H1 (cell line): ENCODE measurements around the gene EPHB1. TPM values are rescaled to one million over a fixed set of nuclear protein-coding genes. Genes with fewer than 3 reads are reported as not detected.

Experiments used
- CTCF ChIA-PET: fragments of 300-600 bp; sonication (Branson Sonifier 250); formaldehyde crosslinking; loops from one replicate; lab custom pipeline; 2021; ENCODE audit not compliant: partially characterized antibody; lab: Charles Lee
- POLR2A ChIA-PET: fragments of 300-600 bp; sonication (Branson Sonifier 250); formaldehyde crosslinking; loops from one replicate; lab custom pipeline; 2021; ENCODE audit warnings: inconsistent platforms; ENCODE audit not compliant: partially characterized antibody; lab: Charles Lee
- DNase-seq, 2 experiments: peaks; one replicate each; pipeline versions ENCODE4 v3.0.0 to v3.0.0-alpha.2; 2010 to 2022; ENCODE audit warnings: low spot score in 2 of 2, low read depth in 1 of 2, mixed read lengths in 1 of 2
- FAIRE-seq: peaks from 2 replicates; lab custom pipeline; 2011; peaks lifted over from hg19 to GRCh38; lab: Jason Lieb, UNC
- H2AFZ ChIP-seq: 2 replicates; pipeline ENCODE4 v1.8.1; 2012; ENCODE audit warnings: low read length, inconsistent platforms
- H2AK5ac ChIP-seq: 2 replicates; pipeline ENCODE4 v1.6.1; 2013; ENCODE audit warnings: low read depth, low read length
- H2BK120ac ChIP-seq: replicated peaks from 2 replicates; pipeline ENCODE3; 2013; ENCODE audit warnings: low read depth, low read length, inconsistent platforms
- H2BK12ac ChIP-seq: 2 replicates; pipeline ENCODE4 v1.6.1; 2013; ENCODE audit warnings: low read depth, low read length
- H2BK15ac ChIP-seq: 2 replicates; pipeline ENCODE4 v1.6.1; 2013; ENCODE audit warnings: low read length
- H2BK20ac ChIP-seq: 2 replicates; pipeline ENCODE4 v1.6.1; 2013; ENCODE audit warnings: low read length
- H2BK5ac ChIP-seq: 2 replicates; pipeline ENCODE4 v1.6.1; 2013; ENCODE audit warnings: low read depth, low read length
- H3K14ac ChIP-seq: 2 replicates; pipeline ENCODE4 v1.6.1; 2013; ENCODE audit warnings: inconsistent platforms; ENCODE audit not compliant: insufficient read length
- H3K18ac ChIP-seq: 2 replicates; pipeline ENCODE4 v1.6.1; 2013; ENCODE audit warnings: low read length; ENCODE audit errors: extremely low read depth
- H3K23ac ChIP-seq: 2 replicates; pipeline ENCODE4 v1.6.1; 2013; ENCODE audit warnings: inconsistent platforms; ENCODE audit not compliant: insufficient read length
- H3K23me2 ChIP-seq: 2 replicates; pipeline ENCODE4 v1.6.1; 2013; ENCODE audit warnings: low read depth, low read length
- H3K27ac ChIP-seq: 2 replicates; pipeline ENCODE4 v1.6.1; 2011; ENCODE audit warnings: low read depth, low read length, inconsistent platforms
- H3K27me3 ChIP-seq, 4 experiments: replicated peaks in 1 of 4; 1 replicate in 1 of 4; 2 replicates in 3 of 4; pipeline versions ENCODE4 v1.6.1 to v1.8.1; 2011 to 2013; ENCODE audit warnings: low read length in 3 of 4, mild to moderate bottlenecking in 3 of 4, inconsistent platforms in 2 of 4, mixed read lengths in 2 of 4, moderate library complexity in 1 of 4; ENCODE audit not compliant: control insufficient read depth in 3 of 4, insufficient read depth in 3 of 4; ENCODE audit errors: extremely low read depth in 1 of 4
- H3K36me3 ChIP-seq, 4 experiments: 2 replicates each; pipeline versions ENCODE4 v1.6.1 to v1.8.1; 2011 to 2013; ENCODE audit warnings: mild to moderate bottlenecking in 4 of 4, low read length in 3 of 4, moderate library complexity in 2 of 4, control low read depth in 1 of 4, inconsistent platforms in 1 of 4; ENCODE audit not compliant: insufficient read depth in 4 of 4, control insufficient read depth in 2 of 4
- H3K4ac ChIP-seq: replicated peaks from 2 replicates; pipeline ENCODE3; 2013; ENCODE audit warnings: low read length, low read depth, mixed read lengths, inconsistent platforms; ENCODE audit not compliant: insufficient read length
- H3K4me1 ChIP-seq, 4 experiments: replicated peaks in 1 of 4; 1 replicate in 1 of 4; 2 replicates in 3 of 4; pipeline versions ENCODE4 v1.6.1 to v1.8.1; 2011 to 2013; ENCODE audit warnings: low read length in 3 of 4, inconsistent platforms in 2 of 4, mixed read lengths in 1 of 4; ENCODE audit not compliant: insufficient read depth in 4 of 4, control insufficient read depth in 3 of 4
- H3K4me2 ChIP-seq, 2 experiments: 2 replicates each; pipeline versions ENCODE4 v1.6.1 to v1.8.1; 2011 to 2013; ENCODE audit warnings: low read depth in 2 of 2, low read length in 2 of 2, control low read depth in 1 of 2, inconsistent platforms in 1 of 2, mild to moderate bottlenecking in 1 of 2; ENCODE audit not compliant: insufficient read depth in 1 of 2
- H3K4me3 ChIP-seq, 4 experiments: fragments of 200-600, 300-600 bp in 1 of 4; sonication (generic), shearing (Covaris generic), sonication (Bioruptor Twin) in 1 of 4; 2 replicates each; pipeline versions ENCODE4 v1.5.1 to v1.8.1; 2011 to 2016; ENCODE audit warnings: low read length in 4 of 4, low read depth in 3 of 4, control low read depth in 2 of 4, inconsistent platforms in 2 of 4, mild to moderate bottlenecking in 2 of 4, mixed read lengths in 1 of 4, moderate library complexity in 1 of 4; ENCODE audit not compliant: insufficient read depth in 2 of 4; ENCODE audit errors: extremely low read depth in 1 of 4
- H3K56ac ChIP-seq: replicated peaks from 2 replicates; pipeline ENCODE3; 2013; ENCODE audit warnings: low read depth, mild to moderate bottlenecking, mixed read lengths, low read length, inconsistent platforms; ENCODE audit not compliant: insufficient read length
- H3K79me1 ChIP-seq: 2 replicates; pipeline ENCODE4 v1.6.1; 2013; ENCODE audit warnings: low read depth, low read length, control low read depth
- H3K79me2 ChIP-seq, 2 experiments: 2 replicates each; pipeline versions ENCODE4 v1.6.1 to v1.8.1; 2012 to 2013; ENCODE audit warnings: low read length in 2 of 2, mild to moderate bottlenecking in 2 of 2, inconsistent platforms in 1 of 2; ENCODE audit not compliant: insufficient read depth in 2 of 2, control insufficient read depth in 1 of 2
- H3K9ac ChIP-seq, 4 experiments: replicated peaks in 1 of 4; 1 replicate in 1 of 4; 2 replicates in 3 of 4; pipeline versions ENCODE4 v1.6.1 to v1.8.1; 2011 to 2013; ENCODE audit warnings: low read depth in 3 of 4, low read length in 3 of 4, control low read depth in 2 of 4, mild to moderate bottlenecking in 2 of 4, moderate library complexity in 2 of 4, inconsistent platforms in 1 of 4; ENCODE audit errors: extremely low read depth in 1 of 4
- H3K9me3 ChIP-seq, 2 experiments: 2 replicates each; pipeline versions ENCODE4 v1.6.1 to v1.8.1; 2012 to 2013; ENCODE audit warnings: mild to moderate bottlenecking in 2 of 2, moderate library complexity in 2 of 2, control low read depth in 1 of 2, inconsistent platforms in 1 of 2, low read depth in 1 of 2, low read length in 1 of 2, mixed read lengths in 1 of 2; ENCODE audit not compliant: insufficient read depth in 2 of 2
- H4K20me1 ChIP-seq, 2 experiments: replicated peaks in 1 of 2; 2 replicates each; pipeline versions ENCODE3 to v1.8.1; 2011 to 2013; ENCODE audit warnings: inconsistent platforms in 2 of 2, low read length in 2 of 2, mild to moderate bottlenecking in 1 of 2; ENCODE audit not compliant: insufficient read depth in 2 of 2, control insufficient read depth in 1 of 2
- H4K5ac ChIP-seq: 2 replicates; pipeline ENCODE4 v1.6.1; 2013; ENCODE audit warnings: low read length, low read depth, mixed read lengths, inconsistent platforms; ENCODE audit not compliant: insufficient read length
- H4K8ac ChIP-seq: 2 replicates; pipeline ENCODE4 v1.8.0; 2013; ENCODE audit warnings: mild to moderate bottlenecking, moderate library complexity, low read length, inconsistent platforms; ENCODE audit not compliant: insufficient read depth; ENCODE audit errors: extremely low read depth
- H4K91ac ChIP-seq: replicated peaks from 2 replicates; pipeline ENCODE3; 2013; ENCODE audit warnings: low read length, mixed read lengths, inconsistent platforms; ENCODE audit not compliant: insufficient read length
- BCL11A ChIP-seq, 2 experiments: IDR thresholded peaks; one replicate each; pipeline ENCODE4 v1.6.1; 2011; ENCODE audit warnings: low read depth in 2 of 2, low read length in 2 of 2, mild to moderate bottlenecking in 2 of 2
- CHD1 ChIP-seq: IDR thresholded peaks from 2 replicates; pipeline ENCODE4 v1.6.1; 2012; ENCODE audit warnings: low read depth, low read length, improper control_type of control experiment
- GABPA ChIP-seq: IDR thresholded peaks from 2 replicates; pipeline ENCODE4 v1.6.1; 2011; ENCODE audit warnings: mild to moderate bottlenecking, low read length, moderate library complexity, borderline replicate concordance; ENCODE audit not compliant: insufficient read depth
- JUND ChIP-seq: IDR thresholded peaks from 2 replicates; pipeline ENCODE4 v1.6.1; 2011; ENCODE audit warnings: mild to moderate bottlenecking, improper control_type of control experiment, low read length
- KDM5A ChIP-seq: fragments of 200-600 bp; IDR thresholded peaks from 2 replicates; pipeline ENCODE4 v1.7.1; 2012; ENCODE audit warnings: mild to moderate bottlenecking, low read length, inconsistent platforms, mixed read lengths
- NRF1 ChIP-seq: IDR thresholded peaks from 2 replicates; pipeline ENCODE4 v1.6.1; 2011; ENCODE audit warnings: mild to moderate bottlenecking, low read depth, low read length, improper control_type of control experiment
- SIN3A ChIP-seq, 2 experiments: IDR thresholded peaks in 1 of 2; conservative IDR thresholded peaks in 1 of 2; 2 replicates each; pipeline ENCODE4 v1.6.1; 2011 to 2012; ENCODE audit warnings: low read length in 2 of 2, improper control_type of control experiment in 1 of 2, low read depth in 1 of 2, mild to moderate bottlenecking in 1 of 2
- SIRT6 ChIP-seq: IDR thresholded peaks from one replicate; pipeline ENCODE4 v1.7.1; 2012; ENCODE audit warnings: low read length, inconsistent platforms
- SP4 ChIP-seq: IDR thresholded peaks from 2 replicates; pipeline ENCODE4 v1.6.1; 2012; ENCODE audit warnings: low read length, inconsistent platforms
- YY1 ChIP-seq: IDR thresholded peaks from 2 replicates; pipeline ENCODE4 v1.6.1; 2011; ENCODE audit warnings: low read depth, mild to moderate bottlenecking, low read length
- WGBS, 2 experiments: shearing (Covaris generic) in 1 of 2; methylation state at CpG; one replicate each; pipeline versions ENCODE4 v1.1.6 to v1.1.7; 2013 to 2015; ENCODE audit warnings: low lambda C conversion rate in 2 of 2, mixed read lengths in 2 of 2, inconsistent platforms in 1 of 2, low coverage in 1 of 2, missing lambda C conversion rate in 1 of 2; ENCODE audit not compliant: insufficient replicate concordance in 2 of 2, insufficient coverage in 1 of 2, insufficient read length in 1 of 2; ENCODE audit errors: extremely low coverage in 1 of 2, missing lambda C conversion rate in 1 of 2; 5-methylcytosine and 5-hydroxymethylcytosine counted together
- polyA plus RNA-seq, 7 experiments: library from polyadenylated mRNA; depleted of rRNA in 3 of 7; stranded (reverse) in 5 of 7; unstranded in 2 of 7; fragments of >200 nt in 5 of 7; fragments of 200-250 nt in 2 of 7; gene quantifications; 1 replicate in 5 of 7; 2 replicates in 1 of 7; 4 replicates in 1 of 7; pipeline versions ENCODE4 v1.2.1 to v1.2.3, GENCODE V29; 2011 to 2013; ENCODE audit warnings: missing spikeins in 2 of 7, mixed read lengths in 2 of 7
- total RNA-seq: library from RNA; stranded (reverse); fragmentation: NEBNext Ultra II Directional; extraction: Animal tissue kit (Norgen Biotek cat#: 25700); gene quantifications from 2 replicates; pipeline ENCODE4 v1.2.1, GENCODE V29; 2021
- TF ChIP-seq, protein P1 (sequence below): IDR thresholded peaks from 2 replicates; pipeline ENCODE4 v1.6.1; 2012; ENCODE audit warnings: low read length, inconsistent platforms

The EPHB1 gene
- total and polyA plus RNA-seq, 2 of the 8 experiments (the other 6 are each of a cell fraction or from before 2014, with no cell fraction given), result 3.5 to 5.9 TPM

DNA sequence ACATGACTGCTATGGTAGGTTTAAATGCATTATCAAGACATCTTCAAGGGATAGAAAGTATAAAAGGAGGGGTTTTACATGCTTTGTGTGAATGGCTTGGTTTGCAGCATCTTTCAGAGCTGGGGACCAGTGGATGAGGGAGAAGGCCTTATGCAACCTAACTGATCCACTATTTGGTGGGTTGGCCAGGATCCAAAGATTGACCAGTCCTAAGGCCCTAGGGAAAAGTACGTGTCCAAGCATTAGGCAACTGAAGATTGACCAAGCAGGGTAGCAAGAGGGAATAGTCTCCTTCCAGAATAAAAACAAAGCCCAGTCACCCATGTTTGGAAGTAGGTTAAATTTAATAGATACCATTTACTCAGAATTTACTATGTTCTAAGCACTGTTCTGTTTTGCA lies 509.3 kb downstream of the EPHB1 start:
- no peaks in the 10 kb centered on the region for H4K20me1 ChIP-seq
- no peak overlapping the region for H2AK5ac ChIP-seq
- no peak overlapping the region for H2BK5ac ChIP-seq
- no peak overlapping the region for H3K9ac ChIP-seq
- no peaks in the 10 kb centered on the region for H3K36me3 ChIP-seq
- peaks cover 0 to 3% (median 0%) of the 10 kb centered on the region in 4 experiments; a peak in 1 of 7 replicates for H3K4me1 ChIP-seq
- H3K4ac ChIP-seq, result no peak overlapping the region
- no peak overlapping the region for H2BK120ac ChIP-seq
- CTCF ChIA-PET, result no interaction called here
- POLR2A ChIA-PET, result no interaction called here
- no peak overlapping the region for H3K18ac ChIP-seq
- no peak overlapping the region for H3K56ac ChIP-seq
- no peak overlapping the region for H3K23ac ChIP-seq
- no peaks in the 10 kb centered on the region for H3K79me1 ChIP-seq
- no peaks in the 10 kb centered on the region for H3K79me2 ChIP-seq
- no peak overlapping the region for H4K8ac ChIP-seq
- no peaks in the 10 kb centered on the region for H3K23me2 ChIP-seq
- no peak overlapping the region for H3K4me3 ChIP-seq
- WGBS, 2 experiments, result 94% methylated on average over 1 of the region's 1 CpG; no CpG with 5 or more reads in 1 of the 2 experiments
- H2BK12ac ChIP-seq, result no peak overlapping the region
- FAIRE-seq (no peak), DNase-seq (no peak)
- H2AFZ ChIP-seq, result no peak overlapping the region
- H2BK20ac ChIP-seq, result no peak overlapping the region
- no peaks in the 10 kb centered on the region for H3K27me3 ChIP-seq
- no peak overlapping the region for H4K91ac ChIP-seq
- H3K4me2 ChIP-seq, result no peak overlapping the region
- H3K27ac ChIP-seq, result no peak overlapping the region
- no peak overlapping the region for H4K5ac ChIP-seq
- peaks cover 6 to 7% of the 10 kb centered on the region in 2 experiments; a peak in 3 of 4 replicates for H3K9me3 ChIP-seq
- H3K14ac ChIP-seq, result no peak overlapping the region
- H2BK15ac ChIP-seq, result no peak overlapping the region
- no peak for TF ChIP-seq JUND
- no peak for TF ChIP-seq CHD1
- TF ChIP-seq, protein P1, sequence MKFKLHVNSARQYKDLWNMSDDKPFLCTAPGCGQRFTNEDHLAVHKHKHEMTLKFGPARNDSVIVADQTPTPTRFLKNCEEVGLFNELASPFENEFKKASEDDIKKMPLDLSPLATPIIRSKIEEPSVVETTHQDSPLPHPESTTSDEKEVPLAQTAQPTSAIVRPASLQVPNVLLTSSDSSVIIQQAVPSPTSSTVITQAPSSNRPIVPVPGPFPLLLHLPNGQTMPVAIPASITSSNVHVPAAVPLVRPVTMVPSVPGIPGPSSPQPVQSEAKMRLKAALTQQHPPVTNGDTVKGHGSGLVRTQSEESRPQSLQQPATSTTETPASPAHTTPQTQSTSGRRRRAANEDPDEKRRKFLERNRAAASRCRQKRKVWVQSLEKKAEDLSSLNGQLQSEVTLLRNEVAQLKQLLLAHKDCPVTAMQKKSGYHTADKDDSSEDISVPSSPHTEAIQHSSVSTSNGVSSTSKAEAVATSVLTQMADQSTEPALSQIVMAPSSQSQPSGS, result no peak
- no peak for TF ChIP-seq GABPA
- no peak for TF ChIP-seq NRF1
- TF ChIP-seq KDM5A, result no peak
- no peak for TF ChIP-seq BCL11A (IDR thresholded peaks at IDR 0.05; ENCODE audit: low read depth in 2 of 2, low read length in 2 of 2)
- no peak for TF ChIP-seq SP4
- no peak for TF ChIP-seq YY1
- TF ChIP-seq SIRT6, result no peak
- no peak for TF ChIP-seq SIN3A (conservative IDR thresholded peaks at IDR 0.05 in 1 of 2, IDR thresholded peaks at IDR 0.05 in 1 of 2; ENCODE audit: low read depth in 1 of 2, low read length in 2 of 2)
- TF ChIP-seq, all 59 proteins: peak for 0
